Spleen (tissue), 7 donors: ENCODE measurements around the gene KHK.

Experiments used
- POLR2AphosphoS5 ChIP-seq, 3 donors: sonication (generic); formaldehyde crosslinking; IDR thresholded peaks; one replicate each; pipeline ENCODE4 v1.5.1; 2017; ENCODE audit warnings: antibody characterized with exemption in 3 of 3
- TF ChIP-seq, protein P1 (sequence below), 11 experiments: fragments of 200-600 bp in 7 of 11; fragments of 450-650 bp in 4 of 11; sonication (generic) in 4 of 11; IDR thresholded peaks in 8 of 11; conservative IDR thresholded peaks in 3 of 11; 1 replicate in 7 of 11; 2 replicates in 4 of 11; pipeline versions ENCODE4 v1.4.0 to v1.8.0; 2016 to 2021; ENCODE audit warnings: antibody characterized with exemption in 11 of 11, inconsistent platforms in 4 of 11, mild to moderate bottlenecking in 1 of 11
- donor health status: DM: no; HTN: no; CAD: no; lungs with moderate emphysema.
- donor health status: DM: no; HTN: no; CAD: no.
- donor health status: DM: no; HTN: no; CAD: no.

GRCh38 chr2:27082773-27083409 lies 3.7 kb upstream of the KHK start:
- TF ChIP-seq, protein P1, sequence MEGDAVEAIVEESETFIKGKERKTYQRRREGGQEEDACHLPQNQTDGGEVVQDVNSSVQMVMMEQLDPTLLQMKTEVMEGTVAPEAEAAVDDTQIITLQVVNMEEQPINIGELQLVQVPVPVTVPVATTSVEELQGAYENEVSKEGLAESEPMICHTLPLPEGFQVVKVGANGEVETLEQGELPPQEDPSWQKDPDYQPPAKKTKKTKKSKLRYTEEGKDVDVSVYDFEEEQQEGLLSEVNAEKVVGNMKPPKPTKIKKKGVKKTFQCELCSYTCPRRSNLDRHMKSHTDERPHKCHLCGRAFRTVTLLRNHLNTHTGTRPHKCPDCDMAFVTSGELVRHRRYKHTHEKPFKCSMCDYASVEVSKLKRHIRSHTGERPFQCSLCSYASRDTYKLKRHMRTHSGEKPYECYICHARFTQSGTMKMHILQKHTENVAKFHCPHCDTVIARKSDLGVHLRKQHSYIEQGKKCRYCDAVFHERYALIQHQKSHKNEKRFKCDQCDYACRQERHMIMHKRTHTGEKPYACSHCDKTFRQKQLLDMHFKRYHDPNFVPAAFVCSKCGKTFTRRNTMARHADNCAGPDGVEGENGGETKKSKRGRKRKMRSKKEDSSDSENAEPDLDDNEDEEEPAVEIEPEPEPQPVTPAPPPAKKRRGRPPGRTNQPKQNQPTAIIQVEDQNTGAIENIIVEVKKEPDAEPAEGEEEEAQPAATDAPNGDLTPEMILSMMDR (IDR thresholded peaks at IDR 0.05 in 8 of 11, conservative IDR thresholded peaks at IDR 0.05 in 3 of 11) = no peak
- TF ChIP-seq POLR2AphosphoS5 (IDR thresholded peaks at IDR 0.05) = no peak
